H1 (cell line): Measurements from ENCODE around the gene TMEM204. TPM values are rescaled to one million over a fixed set of nuclear protein-coding genes. Genes with fewer than 3 reads are reported as not detected.

ENCODE experiments used
- CTCF ChIA-PET: fragments of 300-600 bp; sonication (Branson Sonifier 250); formaldehyde crosslinking; loops from one replicate; lab custom pipeline; 2021; ENCODE audit not compliant: partially characterized antibody; lab: Charles Lee
- POLR2A ChIA-PET: fragments of 300-600 bp; sonication (Branson Sonifier 250); formaldehyde crosslinking; loops from one replicate; lab custom pipeline; 2021; ENCODE audit warnings: inconsistent platforms; ENCODE audit not compliant: partially characterized antibody; lab: Charles Lee
- DNase-seq, 2 experiments: peaks; one replicate each; pipeline versions ENCODE4 v3.0.0 to v3.0.0-alpha.2; 2010 to 2022; ENCODE audit warnings: low spot score in 2 of 2, low read depth in 1 of 2, mixed read lengths in 1 of 2
- FAIRE-seq: peaks from 2 replicates; lab custom pipeline; 2011; peaks lifted over from hg19 to GRCh38; lab: Jason Lieb, UNC
- H2AFZ ChIP-seq: 2 replicates; pipeline ENCODE4 v1.8.1; 2012; ENCODE audit warnings: low read length, inconsistent platforms
- H2AK5ac ChIP-seq: 2 replicates; pipeline ENCODE4 v1.6.1; 2013; ENCODE audit warnings: low read depth, low read length
- H2BK120ac ChIP-seq: replicated peaks from 2 replicates; pipeline ENCODE3; 2013; ENCODE audit warnings: low read depth, low read length, inconsistent platforms
- H2BK12ac ChIP-seq: 2 replicates; pipeline ENCODE4 v1.6.1; 2013; ENCODE audit warnings: low read depth, low read length
- H2BK15ac ChIP-seq: 2 replicates; pipeline ENCODE4 v1.6.1; 2013; ENCODE audit warnings: low read length
- H2BK20ac ChIP-seq: 2 replicates; pipeline ENCODE4 v1.6.1; 2013; ENCODE audit warnings: low read length
- H2BK5ac ChIP-seq: 2 replicates; pipeline ENCODE4 v1.6.1; 2013; ENCODE audit warnings: low read depth, low read length
- H3K14ac ChIP-seq: 2 replicates; pipeline ENCODE4 v1.6.1; 2013; ENCODE audit warnings: inconsistent platforms; ENCODE audit not compliant: insufficient read length
- H3K18ac ChIP-seq: 2 replicates; pipeline ENCODE4 v1.6.1; 2013; ENCODE audit warnings: low read length; ENCODE audit errors: extremely low read depth
- H3K23ac ChIP-seq: 2 replicates; pipeline ENCODE4 v1.6.1; 2013; ENCODE audit warnings: inconsistent platforms; ENCODE audit not compliant: insufficient read length
- H3K23me2 ChIP-seq: 2 replicates; pipeline ENCODE4 v1.6.1; 2013; ENCODE audit warnings: low read depth, low read length
- H3K27ac ChIP-seq: 2 replicates; pipeline ENCODE4 v1.6.1; 2011; ENCODE audit warnings: low read depth, low read length, inconsistent platforms
- H3K27me3 ChIP-seq, 4 experiments: replicated peaks in 1 of 4; 1 replicate in 1 of 4; 2 replicates in 3 of 4; pipeline versions ENCODE4 v1.6.1 to v1.8.1; 2011 to 2013; ENCODE audit warnings: low read length in 3 of 4, mild to moderate bottlenecking in 3 of 4, inconsistent platforms in 2 of 4, mixed read lengths in 2 of 4, moderate library complexity in 1 of 4; ENCODE audit not compliant: control insufficient read depth in 3 of 4, insufficient read depth in 3 of 4; ENCODE audit errors: extremely low read depth in 1 of 4
- H3K36me3 ChIP-seq, 4 experiments: 2 replicates each; pipeline versions ENCODE4 v1.6.1 to v1.8.1; 2011 to 2013; ENCODE audit warnings: mild to moderate bottlenecking in 4 of 4, low read length in 3 of 4, moderate library complexity in 2 of 4, control low read depth in 1 of 4, inconsistent platforms in 1 of 4; ENCODE audit not compliant: insufficient read depth in 4 of 4, control insufficient read depth in 2 of 4
- H3K4ac ChIP-seq: replicated peaks from 2 replicates; pipeline ENCODE3; 2013; ENCODE audit warnings: low read length, low read depth, mixed read lengths, inconsistent platforms; ENCODE audit not compliant: insufficient read length
- H3K4me1 ChIP-seq, 4 experiments: replicated peaks in 1 of 4; 1 replicate in 1 of 4; 2 replicates in 3 of 4; pipeline versions ENCODE4 v1.6.1 to v1.8.1; 2011 to 2013; ENCODE audit warnings: low read length in 3 of 4, inconsistent platforms in 2 of 4, mixed read lengths in 1 of 4; ENCODE audit not compliant: insufficient read depth in 4 of 4, control insufficient read depth in 3 of 4
- H3K4me2 ChIP-seq, 2 experiments: 2 replicates each; pipeline versions ENCODE4 v1.6.1 to v1.8.1; 2011 to 2013; ENCODE audit warnings: low read depth in 2 of 2, low read length in 2 of 2, control low read depth in 1 of 2, inconsistent platforms in 1 of 2, mild to moderate bottlenecking in 1 of 2; ENCODE audit not compliant: insufficient read depth in 1 of 2
- H3K4me3 ChIP-seq, 4 experiments: fragments of 200-600, 300-600 bp in 1 of 4; sonication (generic), shearing (Covaris generic), sonication (Bioruptor Twin) in 1 of 4; 2 replicates each; pipeline versions ENCODE4 v1.5.1 to v1.8.1; 2011 to 2016; ENCODE audit warnings: low read length in 4 of 4, low read depth in 3 of 4, control low read depth in 2 of 4, inconsistent platforms in 2 of 4, mild to moderate bottlenecking in 2 of 4, mixed read lengths in 1 of 4, moderate library complexity in 1 of 4; ENCODE audit not compliant: insufficient read depth in 2 of 4; ENCODE audit errors: extremely low read depth in 1 of 4
- H3K56ac ChIP-seq: replicated peaks from 2 replicates; pipeline ENCODE3; 2013; ENCODE audit warnings: low read depth, mild to moderate bottlenecking, mixed read lengths, low read length, inconsistent platforms; ENCODE audit not compliant: insufficient read length
- H3K79me1 ChIP-seq: 2 replicates; pipeline ENCODE4 v1.6.1; 2013; ENCODE audit warnings: low read depth, low read length, control low read depth
- H3K79me2 ChIP-seq, 2 experiments: 2 replicates each; pipeline versions ENCODE4 v1.6.1 to v1.8.1; 2012 to 2013; ENCODE audit warnings: low read length in 2 of 2, mild to moderate bottlenecking in 2 of 2, inconsistent platforms in 1 of 2; ENCODE audit not compliant: insufficient read depth in 2 of 2, control insufficient read depth in 1 of 2
- H3K9ac ChIP-seq, 4 experiments: replicated peaks in 1 of 4; 1 replicate in 1 of 4; 2 replicates in 3 of 4; pipeline versions ENCODE4 v1.6.1 to v1.8.1; 2011 to 2013; ENCODE audit warnings: low read depth in 3 of 4, low read length in 3 of 4, control low read depth in 2 of 4, mild to moderate bottlenecking in 2 of 4, moderate library complexity in 2 of 4, inconsistent platforms in 1 of 4; ENCODE audit errors: extremely low read depth in 1 of 4
- H3K9me3 ChIP-seq, 2 experiments: 2 replicates each; pipeline versions ENCODE4 v1.6.1 to v1.8.1; 2012 to 2013; ENCODE audit warnings: mild to moderate bottlenecking in 2 of 2, moderate library complexity in 2 of 2, control low read depth in 1 of 2, inconsistent platforms in 1 of 2, low read depth in 1 of 2, low read length in 1 of 2, mixed read lengths in 1 of 2; ENCODE audit not compliant: insufficient read depth in 2 of 2
- H4K20me1 ChIP-seq, 2 experiments: replicated peaks in 1 of 2; 2 replicates each; pipeline versions ENCODE3 to v1.8.1; 2011 to 2013; ENCODE audit warnings: inconsistent platforms in 2 of 2, low read length in 2 of 2, mild to moderate bottlenecking in 1 of 2; ENCODE audit not compliant: insufficient read depth in 2 of 2, control insufficient read depth in 1 of 2
- H4K5ac ChIP-seq: 2 replicates; pipeline ENCODE4 v1.6.1; 2013; ENCODE audit warnings: low read length, low read depth, mixed read lengths, inconsistent platforms; ENCODE audit not compliant: insufficient read length
- H4K8ac ChIP-seq: 2 replicates; pipeline ENCODE4 v1.8.0; 2013; ENCODE audit warnings: mild to moderate bottlenecking, moderate library complexity, low read length, inconsistent platforms; ENCODE audit not compliant: insufficient read depth; ENCODE audit errors: extremely low read depth
- H4K91ac ChIP-seq: replicated peaks from 2 replicates; pipeline ENCODE3; 2013; ENCODE audit warnings: low read length, mixed read lengths, inconsistent platforms; ENCODE audit not compliant: insufficient read length
- EGR1 ChIP-seq: IDR thresholded peaks from 2 replicates; pipeline ENCODE4 v1.6.1; 2011; ENCODE audit warnings: low read depth, low read length, borderline replicate concordance
- SIX5 ChIP-seq: IDR thresholded peaks from 2 replicates; pipeline ENCODE4 v1.6.1; 2011; ENCODE audit warnings: mild to moderate bottlenecking, low read depth, low read length
- WGBS, 2 experiments: shearing (Covaris generic) in 1 of 2; methylation state at CpG; one replicate each; pipeline versions ENCODE4 v1.1.6 to v1.1.7; 2013 to 2015; ENCODE audit warnings: low lambda C conversion rate in 2 of 2, mixed read lengths in 2 of 2, inconsistent platforms in 1 of 2, low coverage in 1 of 2, missing lambda C conversion rate in 1 of 2; ENCODE audit not compliant: insufficient replicate concordance in 2 of 2, insufficient coverage in 1 of 2, insufficient read length in 1 of 2; ENCODE audit errors: extremely low coverage in 1 of 2, missing lambda C conversion rate in 1 of 2; 5-methylcytosine and 5-hydroxymethylcytosine counted together
- polyA plus RNA-seq, 7 experiments: library from polyadenylated mRNA; depleted of rRNA in 3 of 7; stranded (reverse) in 5 of 7; unstranded in 2 of 7; fragments of >200 nt in 5 of 7; fragments of 200-250 nt in 2 of 7; gene quantifications; 1 replicate in 5 of 7; 2 replicates in 1 of 7; 4 replicates in 1 of 7; pipeline versions ENCODE4 v1.2.1 to v1.2.3, GENCODE V29; 2011 to 2013; ENCODE audit warnings: missing spikeins in 2 of 7, mixed read lengths in 2 of 7
- total RNA-seq: library from RNA; stranded (reverse); fragmentation: NEBNext Ultra II Directional; extraction: Animal tissue kit (Norgen Biotek cat#: 25700); gene quantifications from 2 replicates; pipeline ENCODE4 v1.2.1, GENCODE V29; 2021

TMEM204 gene
- total and polyA plus RNA-seq, 2 of the 8 experiments (the other 6 are each of a cell fraction or from before 2014, with no cell fraction given): not detected

DNA sequence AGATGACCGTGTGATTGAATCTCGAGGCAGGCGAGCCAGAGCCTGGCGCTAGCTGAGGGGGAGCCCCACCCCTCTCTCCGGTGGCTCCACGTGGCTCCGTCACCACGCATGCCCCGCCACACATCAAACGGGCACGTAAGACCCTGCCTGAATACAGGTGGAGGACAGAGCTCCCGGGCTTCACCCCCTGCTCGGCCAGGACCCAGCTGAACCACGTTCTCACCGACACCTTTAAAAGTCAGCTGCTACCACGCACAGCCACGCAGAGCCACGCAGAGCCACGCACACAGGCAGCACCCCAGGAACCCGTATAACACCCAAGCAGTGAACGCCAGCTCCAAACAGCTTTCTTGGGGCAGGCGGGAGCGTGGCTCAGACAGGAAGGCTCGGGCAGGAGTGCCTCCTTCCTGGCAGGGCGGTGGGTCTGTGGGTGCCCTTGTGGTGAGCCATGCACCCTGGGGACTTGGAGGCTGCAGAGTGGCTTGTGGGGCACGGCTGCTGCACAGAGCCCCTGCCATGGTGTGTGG, 4.4 kb downstream of the TMEM204 start:
- no peak overlapping the region for H3K18ac ChIP-seq
- FAIRE-seq (no peak), DNase-seq (no peak)
- no peak overlapping the region for H2AK5ac ChIP-seq
- CTCF ChIA-PET: interaction anchor here (0.6 to 3.0 kb wide), 12 partner anchors 9 to 184 kb away, joined by 3 to 12 read pairs (median 4); partner anchors contain the start of gene TELO2
- no peak overlapping the region for H3K4ac ChIP-seq
- H3K56ac ChIP-seq: no peak overlapping the region
- H3K36me3 ChIP-seq: no peaks in the 10 kb centered on the region
- no peaks in the 10 kb centered on the region for H3K79me1 ChIP-seq
- no peak overlapping the region for H3K14ac ChIP-seq
- no peak overlapping the region for H2BK5ac ChIP-seq
- H2BK15ac ChIP-seq: no peak overlapping the region
- TF ChIP-seq SIX5: no peak
- TF ChIP-seq EGR1: 0 out of 2 replicates have a peak, but pooled peaks have one; percentile 36
- H2AFZ ChIP-seq: no peak overlapping the region
- H4K20me1 ChIP-seq: peaks cover 4 to 7% of the 10 kb centered on the region in 2 experiments
- no peaks in the 10 kb centered on the region; a peak in 1 of 7 replicates for H3K4me1 ChIP-seq
- no peak overlapping the region for H3K9ac ChIP-seq
- WGBS, 2 experiments: 95% methylated on average over 25 of the region's 26 CpGs; no CpG with 5 or more reads in 1 of the 2 experiments
- H2BK120ac ChIP-seq: no peak overlapping the region
- H4K91ac ChIP-seq: no peak overlapping the region
- no peaks in the 10 kb centered on the region for H3K9me3 ChIP-seq
- POLR2A ChIA-PET: interaction anchor here (1.4 kb wide), 1 partner anchor 27 kb away, joined by 4 read pairs; no protein-coding TSS in a partner anchor
- H4K8ac ChIP-seq: no peak overlapping the region
- no peak overlapping the region for H2BK20ac ChIP-seq
- no peaks in the 10 kb centered on the region for H3K23me2 ChIP-seq
- no peak overlapping the region for H3K4me3 ChIP-seq
- H4K5ac ChIP-seq: no peak overlapping the region
- H3K4me2 ChIP-seq: no peak overlapping the region
- H2BK12ac ChIP-seq: no peak overlapping the region
- no peaks in the 10 kb centered on the region for H3K27me3 ChIP-seq
- H3K27ac ChIP-seq: no peak overlapping the region
- H3K23ac ChIP-seq: no peak overlapping the region
- H3K79me2 ChIP-seq: no peaks in the 10 kb centered on the region
